MCF 10A (cell line): ENCODE measurements around the gene SNX13. TPM values are rescaled to one million over a fixed set of nuclear protein-coding genes. Genes with fewer than 3 reads are reported as not detected.

Source experiments
- BruUV-seq: library from RNA; stranded (reverse); fragments of 400-500 nt; replicated peaks from 2 replicates; lab custom pipeline; 2021; lab: Mats Ljungman, UMichigan
- CTCF ChIA-PET: fragments of 300-600 bp; sonication (Branson Sonifier 250); formaldehyde crosslinking; extraction: SDS; loops from one replicate; lab custom pipeline; 2021; ENCODE audit warnings: antibody characterized with exemption, inconsistent platforms; lab: Yijun Ruan, JAX
- POLR2A ChIA-PET: fragments of 300-600, 350-650 bp; sonication (Branson Sonifier 250); formaldehyde crosslinking; extraction: SDS; loops from one replicate; lab custom pipeline; 2020; ENCODE audit warnings: antibody characterized with exemption, inconsistent platforms; lab: Yijun Ruan, JAX
- DNase-seq: peaks from one replicate; pipeline ENCODE4 v3.0.0-alpha.2; 2018; ENCODE audit not compliant: unreplicated experiment
- H3K27ac Mint-ChIP-seq: one replicate; pipeline ENCODE4 v1.8.0; 2022; ENCODE audit warnings: mild to moderate bottlenecking, low read depth, mixed read lengths; ENCODE audit not compliant: unreplicated experiment
- H3K27me3 Mint-ChIP-seq: one replicate; pipeline ENCODE4 v1.8.0; 2022; ENCODE audit warnings: mixed read lengths; ENCODE audit not compliant: insufficient read depth, unreplicated experiment
- H3K36me3 Mint-ChIP-seq: one replicate; pipeline ENCODE4 v1.8.0; 2022; ENCODE audit warnings: mild to moderate bottlenecking, moderate library complexity, mixed read lengths; ENCODE audit not compliant: insufficient read depth, unreplicated experiment
- H3K4me1 Mint-ChIP-seq: one replicate; pipeline ENCODE4 v1.8.0; 2022; ENCODE audit warnings: mixed read lengths; ENCODE audit not compliant: insufficient read depth, unreplicated experiment
- H3K4me3 Mint-ChIP-seq: one replicate; pipeline ENCODE4 v1.8.0; 2022; ENCODE audit warnings: mild to moderate bottlenecking, moderate library complexity, mixed read lengths; ENCODE audit not compliant: unreplicated experiment
- H3K9me3 Mint-ChIP-seq: one replicate; pipeline ENCODE4 v1.8.0; 2022; ENCODE audit warnings: mixed read lengths; ENCODE audit not compliant: unreplicated experiment
- intact Hi-C: fragments of 100-400 bp; cut with micrococcal nuclease; formaldehyde crosslinking; loops from 2 replicates; pipeline ENCODE4 v1.14.1; 2022
- total RNA-seq: library from RNA; stranded (reverse); gene quantifications from 2 replicates; pipeline ENCODE4 v1.2.3, GENCODE V29; 2022
- TF ChIP-seq, protein P1 (sequence below): fragments of 200-600 bp; IDR thresholded peaks from one replicate; pipeline ENCODE4 v1.8.0; 2022; ENCODE audit warnings: antibody characterized with exemption, mild to moderate bottlenecking; ENCODE audit not compliant: unreplicated experiment

Gene SNX13
- total RNA-seq, 1 experiment from 2014 or later: 38.5 TPM

DNA sequence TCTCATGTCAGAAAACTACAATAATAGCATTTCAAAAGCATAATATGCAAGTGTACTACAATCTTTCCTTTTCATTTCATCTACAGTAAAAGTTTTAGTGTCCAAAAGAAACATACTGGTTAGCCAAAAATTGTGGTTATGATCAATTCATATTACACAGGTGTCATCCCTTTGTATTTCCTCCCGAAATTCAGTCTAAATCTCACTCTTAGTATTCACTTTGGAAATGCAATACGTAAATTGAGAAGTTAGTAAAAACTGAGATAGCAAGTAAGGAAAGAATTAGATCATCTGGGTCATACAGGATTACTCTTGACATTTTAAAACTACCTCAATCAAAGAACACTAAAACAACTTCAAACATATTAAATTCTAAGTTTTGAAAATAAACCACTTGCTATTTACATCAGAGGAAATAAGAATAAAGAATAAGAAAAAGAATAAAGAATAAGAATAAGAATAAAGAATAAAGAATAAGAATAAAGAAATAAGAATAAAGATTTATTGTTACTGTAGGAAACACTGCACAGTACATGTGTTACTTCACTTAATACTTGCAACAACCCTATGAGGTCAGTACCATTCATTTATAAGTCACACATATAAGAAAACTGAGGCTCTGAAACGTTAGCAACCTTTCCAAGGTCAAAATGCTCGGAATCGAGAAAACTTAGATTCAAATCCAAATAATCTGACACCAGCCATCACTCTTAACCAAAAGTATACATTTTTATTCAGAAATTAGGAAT, 10.5 kb downstream of the SNX13 start:
- CTCF ChIA-PET: interaction anchor here (0.7 kb wide), 1 partner anchor 202 kb away, joined by 3 read pairs; no protein-coding TSS in a partner anchor
- TF ChIP-seq, protein P1, sequence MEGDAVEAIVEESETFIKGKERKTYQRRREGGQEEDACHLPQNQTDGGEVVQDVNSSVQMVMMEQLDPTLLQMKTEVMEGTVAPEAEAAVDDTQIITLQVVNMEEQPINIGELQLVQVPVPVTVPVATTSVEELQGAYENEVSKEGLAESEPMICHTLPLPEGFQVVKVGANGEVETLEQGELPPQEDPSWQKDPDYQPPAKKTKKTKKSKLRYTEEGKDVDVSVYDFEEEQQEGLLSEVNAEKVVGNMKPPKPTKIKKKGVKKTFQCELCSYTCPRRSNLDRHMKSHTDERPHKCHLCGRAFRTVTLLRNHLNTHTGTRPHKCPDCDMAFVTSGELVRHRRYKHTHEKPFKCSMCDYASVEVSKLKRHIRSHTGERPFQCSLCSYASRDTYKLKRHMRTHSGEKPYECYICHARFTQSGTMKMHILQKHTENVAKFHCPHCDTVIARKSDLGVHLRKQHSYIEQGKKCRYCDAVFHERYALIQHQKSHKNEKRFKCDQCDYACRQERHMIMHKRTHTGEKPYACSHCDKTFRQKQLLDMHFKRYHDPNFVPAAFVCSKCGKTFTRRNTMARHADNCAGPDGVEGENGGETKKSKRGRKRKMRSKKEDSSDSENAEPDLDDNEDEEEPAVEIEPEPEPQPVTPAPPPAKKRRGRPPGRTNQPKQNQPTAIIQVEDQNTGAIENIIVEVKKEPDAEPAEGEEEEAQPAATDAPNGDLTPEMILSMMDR: no peak
- Mint-ChIP-seq H3K4me3 (no peak overlapping the region), H3K36me3 (no peaks in the 10 kb centered on the region), H3K4me1 (peaks cover 10% of the 10 kb centered on the region), H3K9me3 (no peaks in the 10 kb centered on the region), H3K27me3 (no peaks in the 10 kb centered on the region), H3K27ac (no peak overlapping the region)
- POLR2A ChIA-PET: no interaction called here
- BruUV-seq: no TSS peak
- intact Hi-C loops: no loop called here
- DNase-seq: no peak

DNA sequence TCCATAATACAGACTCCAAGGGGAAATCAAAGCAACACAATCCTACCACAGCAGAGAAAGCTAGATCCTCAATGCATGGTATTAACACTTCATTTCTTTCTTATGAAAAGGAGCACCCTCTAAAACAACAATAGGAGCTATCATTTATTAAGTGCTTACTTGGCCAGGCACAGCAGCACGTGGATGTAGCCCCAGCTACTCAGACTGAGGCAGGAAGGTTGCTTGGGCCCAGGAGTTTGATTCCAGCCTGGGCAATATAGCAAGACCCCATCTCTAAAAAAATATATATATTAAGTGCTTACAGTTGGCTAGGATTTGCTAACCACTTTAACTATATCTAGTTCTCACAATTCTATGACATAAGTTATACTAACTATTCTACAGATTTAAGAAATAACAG, 12.2 kb downstream of the SNX13 start:
- ChIA-PET POLR2A (interaction anchor here (0.6 to 1.5 kb wide), 2 partner anchors 8 to 1089 kb away, joined by 3 to 11 read pairs; no protein-coding TSS in a partner anchor), CTCF (interaction anchor here (1.0 kb wide), 1 partner anchor 102 kb away, joined by 3 read pairs; no protein-coding TSS in a partner anchor)
- H3K4me3 Mint-ChIP-seq: no peak overlapping the region
- H3K27ac Mint-ChIP-seq: no peak overlapping the region
- DNase-seq: no peak
- H3K4me1 Mint-ChIP-seq: peaks cover 5% of the 10 kb centered on the region
- intact Hi-C loops: no loop called here
- H3K36me3 Mint-ChIP-seq: no peaks in the 10 kb centered on the region
- TF ChIP-seq, protein P1: no peak
- H3K27me3 Mint-ChIP-seq: no peaks in the 10 kb centered on the region
- no TSS peak for BruUV-seq
- H3K9me3 Mint-ChIP-seq: no peaks in the 10 kb centered on the region

DNA sequence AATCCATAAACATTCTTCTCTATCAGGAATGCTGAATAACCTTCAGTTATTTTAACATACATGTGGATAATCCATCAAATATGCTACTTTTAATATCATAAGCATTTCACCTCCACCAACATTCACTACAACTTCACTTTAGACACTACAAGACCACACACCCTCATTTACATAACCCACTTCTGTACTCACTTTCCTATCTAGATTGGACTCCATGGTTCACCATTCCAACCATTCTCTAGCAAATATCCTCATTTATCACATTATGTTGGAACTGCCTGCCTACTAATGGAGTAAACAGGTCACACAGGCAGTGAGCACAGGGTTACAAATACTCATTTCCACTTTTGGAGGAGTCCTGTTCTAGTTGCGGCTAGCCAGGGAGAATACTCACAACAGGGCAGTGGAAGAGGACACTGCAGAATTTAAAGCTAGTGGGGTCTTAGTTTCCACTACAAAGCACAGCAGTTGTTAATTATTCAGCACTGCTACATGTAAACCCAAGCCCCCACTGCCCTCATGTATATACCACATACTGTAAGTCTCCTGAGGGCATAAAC, 18.4 kb downstream of the SNX13 start:
- intact Hi-C loops: no loop called here
- no TSS peak for BruUV-seq
- TF ChIP-seq, protein P1: no peak

DNA sequence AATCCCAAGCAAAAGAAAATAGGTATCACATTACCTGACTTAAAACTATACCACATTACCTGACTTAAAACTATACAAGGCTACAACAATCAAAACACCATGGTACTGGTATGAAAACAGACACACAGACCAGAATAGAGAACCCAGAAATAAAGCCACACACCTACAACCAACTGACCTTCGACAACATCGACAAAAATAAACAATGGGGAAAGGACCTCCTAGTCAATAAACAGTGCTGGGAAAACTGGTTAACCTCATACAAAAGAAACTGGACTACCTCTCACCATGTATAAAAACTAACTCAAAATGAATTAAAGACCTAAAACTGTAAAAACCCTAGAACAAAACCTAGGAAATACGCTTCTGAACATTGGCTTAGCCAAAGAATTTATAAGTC, 22.5 kb downstream of the SNX13 start:
- intact Hi-C loops: no loop called here
- H3K27me3 Mint-ChIP-seq: no peaks in the 10 kb centered on the region
- CTCF ChIA-PET: no interaction called here
- no TSS peak for BruUV-seq
- H3K27ac Mint-ChIP-seq: no peak overlapping the region
- H3K4me3 Mint-ChIP-seq: no peak overlapping the region
- no peaks in the 10 kb centered on the region for H3K36me3 Mint-ChIP-seq
- no peaks in the 10 kb centered on the region for H3K9me3 Mint-ChIP-seq
- POLR2A ChIA-PET: no interaction called here
- H3K4me1 Mint-ChIP-seq: no peaks in the 10 kb centered on the region
- TF ChIP-seq, protein P1: no peak
- DNase-seq: no peak

More for the DNA sequence above, 18.4 kb downstream of the SNX13 start:
- no peak overlapping the region for H3K4me3 Mint-ChIP-seq
- peaks cover 5% of the 10 kb centered on the region for H3K4me1 Mint-ChIP-seq
- H3K27me3 Mint-ChIP-seq: no peaks in the 10 kb centered on the region
- no peak overlapping the region for H3K27ac Mint-ChIP-seq
- ChIA-PET CTCF (interaction anchor here (0.8 kb wide), 1 partner anchor 134 kb away, joined by 3 read pairs; no protein-coding TSS in a partner anchor), POLR2A (no interaction called here)
- no peaks in the 10 kb centered on the region for H3K36me3 Mint-ChIP-seq
- no peaks in the 10 kb centered on the region for H3K9me3 Mint-ChIP-seq
- no peak for DNase-seq
